IMR-90 (cell line): ENCODE measurements around the gene CD93. TPM values are rescaled to one million over a fixed set of nuclear protein-coding genes. Genes with fewer than 3 reads are reported as not detected.

ENCODE experiments used
- ATAC-seq: fragments of 200-7000 bp; cut with Tn5 transposase; 2 replicates; pipeline ENCODE4 v1.9.1; 2020; ENCODE audit warnings: low read depth, mild to moderate bottlenecking, moderate library complexity
- BruUV-seq: library from RNA; stranded (reverse); fragments of 400-500 nt; replicated peaks from 2 replicates; lab custom pipeline; 2021; lab: Mats Ljungman, UMichigan
- CTCF ChIA-PET: fragments of 300-600 bp; formaldehyde crosslinking; extraction: SDS; loops from one replicate; lab custom pipeline; 2021; ENCODE audit warnings: antibody characterized with exemption; lab: Yijun Ruan, JAX
- POLR2A ChIA-PET: fragments of 300-600 bp; sonication (Branson Sonifier 250); formaldehyde crosslinking; loops from one replicate; lab custom pipeline; 2022; ENCODE audit warnings: antibody characterized with exemption; ENCODE audit not compliant: unreplicated experiment; lab: Charles Lee
- DNase-seq: peaks from one replicate; pipeline ENCODE4 v3.0.0; 2013
- H2AFZ ChIP-seq: replicated peaks from 2 replicates; pipeline ENCODE3; 2013; ENCODE audit warnings: low read length, mild to moderate bottlenecking; ENCODE audit not compliant: poor library complexity
- H2AK5ac ChIP-seq: 2 replicates; pipeline ENCODE4 v1.6.1; 2013; ENCODE audit warnings: low read depth, low read length, inconsistent platforms
- H2AK9ac ChIP-seq: replicated peaks from 2 replicates; pipeline ENCODE3; 2013; ENCODE audit warnings: mild to moderate bottlenecking, low read depth, low read length, moderate library complexity; ENCODE audit not compliant: poor library complexity
- H2BK120ac ChIP-seq: 2 replicates; pipeline ENCODE4 v1.6.1; 2013; ENCODE audit warnings: low read depth, low read length, inconsistent platforms
- H2BK15ac ChIP-seq: 3 replicates; pipeline ENCODE4 v1.6.1; 2013; ENCODE audit warnings: low read depth, low read length, inconsistent platforms
- H2BK20ac ChIP-seq: 2 replicates; pipeline ENCODE4 v1.6.1; 2013; ENCODE audit warnings: low read depth, mild to moderate bottlenecking, inconsistent platforms, low read length, moderate library complexity
- H2BK5ac ChIP-seq: 2 replicates; pipeline ENCODE4 v1.6.1; 2013; ENCODE audit warnings: mild to moderate bottlenecking, low read depth, low read length, inconsistent platforms; ENCODE audit not compliant: poor library complexity, severe bottlenecking
- H3K14ac ChIP-seq: replicated peaks from 2 replicates; pipeline ENCODE4 v1.6.1; 2013; ENCODE audit warnings: low read depth, low read length, inconsistent platforms
- H3K18ac ChIP-seq: 2 replicates; pipeline ENCODE4 v1.6.1; 2013; ENCODE audit warnings: low read depth, low read length, control low read depth
- H3K23ac ChIP-seq: 2 replicates; pipeline ENCODE4 v1.6.1; 2013; ENCODE audit warnings: low read depth, low read length, inconsistent platforms
- H3K27ac ChIP-seq: 2 replicates; pipeline ENCODE4 v1.5.1; 2013; ENCODE audit warnings: mild to moderate bottlenecking, control low read depth, low read length; ENCODE audit not compliant: insufficient read depth
- H3K27me3 ChIP-seq: 2 replicates; pipeline ENCODE4 v1.6.1; 2013; ENCODE audit warnings: low read length; ENCODE audit not compliant: control insufficient read depth, insufficient read depth
- H3K36me3 ChIP-seq: 2 replicates; pipeline ENCODE4 v1.6.1; 2013; ENCODE audit warnings: low read length, mixed read lengths; ENCODE audit not compliant: control insufficient read depth, insufficient read depth
- H3K4ac ChIP-seq: 2 replicates; pipeline ENCODE4 v1.6.1; 2013; ENCODE audit warnings: low read depth, low read length, inconsistent platforms
- H3K4me1 ChIP-seq: 2 replicates; pipeline ENCODE4 v1.6.1; 2013; ENCODE audit warnings: low read length, mixed read lengths; ENCODE audit not compliant: control insufficient read depth, insufficient read depth
- H3K4me2 ChIP-seq: 2 replicates; pipeline ENCODE4 v1.6.1; 2013; ENCODE audit warnings: low read depth, mild to moderate bottlenecking, control low read depth, low read length, moderate library complexity
- H3K4me3 ChIP-seq: 2 replicates; pipeline ENCODE4 v1.5.1; 2013; ENCODE audit warnings: low read depth, mild to moderate bottlenecking, control low read depth, low read length, moderate library complexity; ENCODE audit not compliant: insufficient read depth
- H3K56ac ChIP-seq: 2 replicates; pipeline ENCODE4 v1.6.1; 2013; ENCODE audit warnings: low read length, inconsistent platforms; ENCODE audit not compliant: insufficient read depth; ENCODE audit errors: extremely low read depth
- H3K79me1 ChIP-seq, 2 experiments: 2 replicates each; pipeline ENCODE4 v1.6.1; 2013; ENCODE audit warnings: low read length in 2 of 2, inconsistent platforms in 1 of 2, low read depth in 1 of 2
- H3K9ac ChIP-seq: 2 replicates; pipeline ENCODE4 v1.6.1; 2013; ENCODE audit warnings: low read depth, low read length, control low read depth
- H3K9me1 ChIP-seq: 2 replicates; pipeline ENCODE4 v1.6.1; 2013; ENCODE audit warnings: low read length, inconsistent platforms; ENCODE audit not compliant: insufficient read depth
- H3K9me3 ChIP-seq: 2 replicates; pipeline ENCODE4 v1.6.1; 2013; ENCODE audit warnings: low read length; ENCODE audit not compliant: control insufficient read depth, insufficient read depth
- H4K20me1 ChIP-seq: 2 replicates; pipeline ENCODE4 v1.6.1; 2013; ENCODE audit warnings: low read length, inconsistent platforms; ENCODE audit not compliant: insufficient read depth
- H4K5ac ChIP-seq: 2 replicates; pipeline ENCODE4 v1.6.1; 2013; ENCODE audit warnings: mild to moderate bottlenecking, low read depth, low read length, control low read depth
- H4K8ac ChIP-seq, 2 experiments: 2 replicates each; pipeline ENCODE4 v1.6.1; 2013; ENCODE audit warnings: low read depth in 2 of 2, low read length in 2 of 2, control low read depth in 1 of 2, inconsistent platforms in 1 of 2
- H4K91ac ChIP-seq: 2 replicates; pipeline ENCODE4 v1.6.1; 2013; ENCODE audit warnings: low read depth, low read length, inconsistent platforms; ENCODE audit not compliant: insufficient read depth
- CEBPB ChIP-seq: IDR thresholded peaks from 2 replicates; pipeline ENCODE4 v1.6.1; 2012; ENCODE audit warnings: low read depth, low read length, improper control_type of control experiment
- MXI1 ChIP-seq: IDR thresholded peaks from 2 replicates; pipeline ENCODE4 v1.6.1; 2012; ENCODE audit warnings: low read depth, mild to moderate bottlenecking, low read length, moderate library complexity, borderline replicate concordance
- NFE2L2 ChIP-seq: fragments of 150-350 bp; IDR thresholded peaks from 2 replicates; pipeline ENCODE4 v1.6.1; 2016; ENCODE audit warnings: low read depth, mild to moderate bottlenecking, low read length
- RAD21 ChIP-seq: IDR thresholded peaks from 2 replicates; pipeline ENCODE4 v1.6.1; 2012; ENCODE audit warnings: low read length, improper control_type of control experiment
- USF2 ChIP-seq: fragments of 150-350 bp; IDR thresholded peaks from 2 replicates; pipeline ENCODE4 v1.6.1; 2017; ENCODE audit warnings: mild to moderate bottlenecking, antibody characterized with exemption, low read length, low read depth
- WGBS, 2 experiments: methylation state at CpG; one replicate each; pipeline versions ENCODE4 v1.1.5 to v1.1.7; 2013; ENCODE audit warnings: missing lambda C conversion rate in 2 of 2; ENCODE audit not compliant: insufficient read length in 1 of 2; ENCODE audit errors: extremely low coverage in 2 of 2; 5-methylcytosine and 5-hydroxymethylcytosine counted together
- dilution Hi-C: fragments of 300-500 bp; cut with HindIII; formaldehyde crosslinking; loops from one replicate; pipeline ENCODE4 v1.14.3; 2018; ENCODE audit warnings: low sequenced_read_pairs; ENCODE audit not compliant: unreplicated experiment
- in situ Hi-C: fragments of 300-500 bp; cut with MboI; formaldehyde crosslinking; loops from 3 replicates; pipeline ENCODE4 v1.14.3; 2019; ENCODE audit warnings: low sequenced_read_pairs, inconsistent platforms, mixed read lengths
- intact Hi-C: fragments of 100-400 bp; cut with micrococcal nuclease; formaldehyde crosslinking; loops from 2 replicates; pipeline ENCODE4 v1.10.0; 2022
- polyA plus RNA-seq, 3 experiments: library from polyadenylated mRNA; depleted of rRNA; stranded (reverse); fragments of >200 nt; gene quantifications; 2 replicates each; pipeline ENCODE4 v1.2.3, GENCODE V29; 2012; ENCODE audit warnings: low replicate concordance in 1 of 3
- total RNA-seq: library from RNA; depleted of rRNA; stranded (reverse); fragments of >200 nt; gene quantifications from 2 replicates; pipeline ENCODE4 v1.2.3, GENCODE V29; 2012

The CD93 gene
- total and polyA plus RNA-seq, 2 of the 4 experiments (the other 2 are of a cell fraction), result under 0.01 to 0.02 TPM

GRCh38 chr20:23090147-23090546, 4.0 kb upstream of the CD93 start:
- Histone ChIP-seq H4K5ac (no peak overlapping the region), H3K9me1 (no peaks in the 10 kb centered on the region)
- CTCF ChIA-PET, result no interaction called here

More at GRCh38 chr20:23090147-23090546, 4.0 kb upstream of the CD93 start:
- no peak overlapping the region for H3K18ac ChIP-seq
- no peak overlapping the region for H2AK9ac ChIP-seq
- no peak overlapping the region for H2BK15ac ChIP-seq
- no peak overlapping the region for H2BK20ac ChIP-seq
- H3K36me3 ChIP-seq, result no peaks in the 10 kb centered on the region
- no peak for ATAC-seq
- no peak overlapping the region for H3K4ac ChIP-seq
- no TSS peak for BruUV-seq
- H3K27me3 ChIP-seq, result peaks cover 50% of the 10 kb centered on the region
- H3K14ac ChIP-seq, result no peak overlapping the region
- H4K8ac ChIP-seq, result no peak overlapping the region
- H3K4me3 ChIP-seq, result no peak overlapping the region
- H3K4me2 ChIP-seq, result no peak overlapping the region
- no peak overlapping the region for H3K23ac ChIP-seq
- no peak overlapping the region for H4K91ac ChIP-seq
- no peak for DNase-seq
- no peak overlapping the region for H3K56ac ChIP-seq
- H3K4me1 ChIP-seq, result no peaks in the 10 kb centered on the region
- dilution Hi-C loops (no loop called here), intact Hi-C loops (no loop called here), in situ Hi-C loops (loop anchor here (25.0 kb wide), 1 partner anchor 97 kb away; no protein-coding TSS in a partner anchor)
- H2AK5ac ChIP-seq, result no peak overlapping the region
- H4K20me1 ChIP-seq, result no peaks in the 10 kb centered on the region
- H3K79me1 ChIP-seq, result no peaks in the 10 kb centered on the region
- no peak overlapping the region for H3K9ac ChIP-seq
- H2BK5ac ChIP-seq, result no peak overlapping the region
- TF ChIP-seq NFE2L2 (no peak), CEBPB (no peak), USF2 (no peak), RAD21 (no peak), MXI1 (no peak)
- no peak overlapping the region for H2AFZ ChIP-seq
- H2BK120ac ChIP-seq, result no peak overlapping the region
- POLR2A ChIA-PET, result no interaction called here
- no peak overlapping the region for H3K27ac ChIP-seq
- WGBS, 2 experiments, result 100% methylated on average over 1 of the region's 6 CpGs; no CpG with 5 or more reads in 1 of the 2 experiments
- H3K9me3 ChIP-seq, result no peaks in the 10 kb centered on the region
